ENCODE data around the gene THOP1.

Gene THOP1

DNA sequence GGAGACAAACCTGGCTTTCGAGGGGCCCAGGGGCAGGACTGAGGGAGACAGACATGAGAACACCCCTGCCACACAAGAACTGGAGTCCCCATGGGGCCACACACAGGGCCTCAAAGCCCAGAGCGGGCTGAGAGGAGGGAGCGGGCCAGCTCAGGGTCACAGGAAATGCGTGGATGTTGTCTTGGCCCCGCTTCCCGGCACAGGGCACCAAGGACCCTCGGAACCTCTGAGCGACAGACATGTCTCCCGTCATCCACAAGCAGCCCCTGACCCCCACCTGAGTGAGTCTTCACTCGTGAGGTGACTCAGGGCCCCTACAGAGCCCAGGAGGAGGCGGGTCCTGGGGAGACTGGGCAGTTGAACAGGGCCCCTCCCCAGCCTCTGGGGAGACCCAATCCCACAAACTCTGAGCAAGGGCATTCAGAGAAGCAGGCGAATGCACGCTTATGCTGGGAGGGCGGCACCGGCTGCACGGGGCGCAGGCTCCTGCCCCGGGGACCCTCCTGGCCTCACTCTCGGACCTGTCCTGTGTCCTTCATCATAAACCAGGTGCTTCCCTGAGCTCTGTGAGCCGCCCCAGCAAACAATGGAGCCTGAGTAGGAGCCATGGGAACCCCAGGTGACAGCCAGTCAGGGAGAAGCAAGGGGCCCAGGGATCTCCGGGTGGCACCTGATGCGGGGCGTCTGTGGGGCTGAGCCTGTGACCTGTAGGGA, 22.4 kb upstream of the THOP1 start:
- DNase-seq = no peak

DNA sequence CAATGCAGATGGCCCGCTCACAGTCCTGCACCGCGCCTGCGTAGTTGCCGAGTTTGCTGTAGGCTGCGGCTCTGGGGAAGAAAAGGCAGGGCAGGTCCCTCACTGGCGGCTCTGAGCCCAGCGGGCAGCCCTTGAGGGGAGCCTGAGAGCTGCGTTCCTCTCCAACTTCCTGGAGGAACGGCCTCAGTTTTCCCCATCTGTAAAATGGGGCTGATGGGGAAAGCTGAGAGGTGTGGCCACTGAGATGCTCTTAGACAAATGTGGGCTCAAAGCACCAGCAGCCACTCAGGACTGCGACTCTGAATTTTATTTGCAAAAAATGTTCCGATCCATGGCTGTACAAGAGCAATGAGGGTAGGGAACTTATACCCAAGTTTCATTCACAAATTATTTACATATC, 21.6 kb upstream of the THOP1 start:
- DNase-seq = no peak

DNA sequence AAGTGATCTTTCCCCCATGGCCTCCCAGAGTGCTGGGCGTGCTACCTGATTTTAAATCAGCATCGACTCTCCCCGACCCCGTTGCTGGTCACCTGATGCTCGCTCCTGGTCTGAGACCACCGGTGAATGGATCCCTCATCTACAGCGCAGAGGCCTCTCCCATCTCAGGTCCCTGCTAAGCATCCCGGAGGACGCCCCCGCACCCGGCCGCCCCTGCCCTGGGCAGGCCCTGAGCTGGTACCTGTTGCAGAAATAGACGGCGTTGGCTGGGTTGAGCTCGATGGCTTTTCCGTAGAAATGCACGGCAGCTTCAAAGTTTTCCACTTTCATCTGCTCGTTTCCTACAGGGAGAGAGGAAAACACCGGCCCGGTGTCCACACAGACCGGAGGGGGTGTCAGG, 20.4 kb upstream of the THOP1 start:
- DNase-seq = no peak

DNA sequence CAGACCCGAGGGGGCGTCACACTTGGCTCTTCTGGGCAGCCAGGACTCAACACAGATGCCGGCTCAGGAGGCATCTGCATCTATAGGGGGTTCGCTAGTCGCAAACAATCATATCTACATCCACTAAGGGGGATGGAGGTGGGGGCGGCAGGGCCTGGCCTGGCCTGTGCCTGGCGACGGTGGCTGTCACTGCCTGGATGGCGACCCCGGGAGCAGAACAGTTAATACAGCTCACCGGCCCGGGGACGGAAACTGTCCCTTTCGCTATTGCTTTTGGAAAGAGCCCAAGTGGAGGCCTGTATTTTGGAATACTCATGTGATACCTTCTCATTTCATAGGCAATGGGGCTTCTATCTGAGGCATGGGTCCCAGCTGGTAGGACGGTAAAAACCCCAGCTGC, 19.9 kb upstream of the THOP1 start:
- no peak for DNase-seq

DNA sequence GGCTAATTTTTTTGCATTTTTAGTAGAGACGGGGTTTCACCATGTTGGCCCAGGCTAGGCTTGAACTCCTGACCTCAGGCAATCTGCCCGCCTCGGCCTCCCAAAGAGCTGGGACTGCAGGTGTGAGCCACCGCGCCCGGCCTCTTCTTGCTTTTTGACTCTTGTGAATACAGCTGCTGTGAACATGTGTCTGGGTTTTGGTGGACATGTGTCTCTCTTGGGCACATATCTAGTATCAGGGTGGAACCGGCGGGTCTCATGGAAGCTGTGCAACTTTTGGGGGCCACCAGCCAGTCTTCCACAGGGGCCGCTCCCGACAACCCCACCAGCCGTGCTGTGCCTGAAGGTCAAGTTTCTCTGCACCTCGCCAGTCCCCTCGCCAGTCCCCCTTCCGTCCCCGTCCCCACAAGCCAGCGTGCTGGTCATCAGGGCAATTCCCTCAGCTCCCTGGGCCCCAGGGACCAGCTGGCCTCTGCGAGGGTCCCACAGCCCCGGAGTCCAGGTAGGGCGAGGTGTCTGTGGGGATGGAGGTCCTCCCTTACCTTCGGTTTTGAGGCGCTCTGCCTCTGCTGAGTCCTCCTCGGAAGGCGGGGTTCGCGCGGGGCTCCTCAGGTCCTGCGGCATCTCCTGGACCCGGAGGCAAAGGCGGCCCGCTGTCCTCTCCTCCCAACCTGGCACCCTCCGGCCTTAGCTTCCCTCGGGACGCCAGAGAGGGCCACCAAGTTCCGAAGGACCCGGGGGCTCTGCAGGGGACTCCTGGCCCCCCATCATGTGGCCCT, 18.5 kb upstream of the THOP1 start:
- no peak for DNase-seq

DNA sequence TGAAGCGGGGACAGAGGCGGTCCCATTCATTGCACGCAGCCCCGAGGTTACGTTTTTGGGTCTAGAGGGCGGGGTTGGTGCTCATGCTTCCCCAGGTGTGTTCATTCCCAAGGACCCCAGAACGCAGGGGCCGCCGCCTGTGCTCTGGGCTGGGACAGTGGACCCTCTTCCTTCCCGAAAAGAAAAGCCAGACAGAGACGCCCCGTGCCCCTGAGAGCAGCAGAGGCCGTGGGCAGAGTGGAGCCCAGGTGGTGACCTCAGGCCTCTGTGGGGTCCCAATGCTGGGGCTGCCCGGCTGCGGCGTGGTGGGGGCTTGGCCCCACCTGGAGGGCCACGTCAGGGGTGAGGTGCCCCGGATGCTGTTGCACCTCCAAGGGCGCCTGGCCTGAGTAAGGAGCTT, 17.6 kb upstream of the THOP1 start:
- DNase-seq = no peak

DNA sequence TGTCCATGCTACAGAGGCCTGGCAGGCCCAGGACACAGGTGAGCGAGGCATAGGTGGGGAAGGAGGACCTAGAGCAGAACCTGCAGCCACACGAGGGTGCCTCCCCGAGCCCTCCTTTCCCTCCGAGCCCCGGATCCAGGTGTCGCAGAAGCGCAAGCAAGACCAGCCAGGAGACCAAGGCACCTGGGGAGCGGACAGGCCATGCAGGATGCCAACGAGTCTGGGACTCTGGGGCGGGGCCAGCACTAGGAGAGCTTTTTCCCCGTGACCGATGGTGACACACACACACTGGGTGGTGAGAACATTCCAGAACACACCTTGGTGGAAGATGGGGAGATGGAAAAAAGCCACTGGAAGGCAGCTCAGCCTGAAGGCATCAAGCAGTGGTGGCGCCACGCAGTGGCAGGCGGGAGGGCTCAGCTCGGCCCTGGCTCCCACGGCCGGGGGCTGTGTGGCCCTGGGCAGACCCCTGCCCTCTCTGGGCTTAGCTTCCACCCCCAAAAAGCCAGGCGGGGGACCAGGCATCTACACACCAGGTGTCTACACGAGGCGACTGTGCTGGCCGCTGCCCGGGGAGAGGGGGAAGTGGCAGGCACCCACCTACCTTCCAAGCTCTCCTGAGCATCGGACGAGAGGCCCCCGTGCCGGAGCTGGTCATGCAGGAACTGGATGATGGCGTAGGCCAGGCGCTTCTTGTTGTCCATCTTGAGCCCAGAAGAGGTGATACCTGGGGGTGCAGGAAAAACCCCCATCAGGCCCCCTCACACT, 16.8 kb upstream of the THOP1 start:
- no peak for DNase-seq

DNA sequence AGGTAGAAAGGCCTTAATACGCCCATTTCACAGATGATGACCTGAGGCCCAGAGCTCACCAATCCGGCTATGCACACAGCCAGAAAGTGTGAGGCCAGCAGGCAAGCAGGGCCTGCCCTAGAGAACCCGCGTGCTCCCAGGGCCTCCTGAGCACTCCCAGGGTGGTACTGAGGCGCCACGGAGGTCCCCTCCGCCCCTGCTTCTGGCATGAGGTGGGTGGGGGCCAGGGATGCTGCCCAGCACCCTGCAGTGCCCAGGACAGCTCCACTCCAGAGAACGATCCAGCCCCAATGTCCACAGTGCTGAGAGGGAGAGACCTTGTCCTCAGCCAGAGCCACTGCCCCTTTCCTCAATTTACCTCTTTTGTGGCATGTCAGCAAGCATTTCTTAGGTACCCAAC, 16.1 kb upstream of the THOP1 start:
- no peak for DNase-seq

DNA sequence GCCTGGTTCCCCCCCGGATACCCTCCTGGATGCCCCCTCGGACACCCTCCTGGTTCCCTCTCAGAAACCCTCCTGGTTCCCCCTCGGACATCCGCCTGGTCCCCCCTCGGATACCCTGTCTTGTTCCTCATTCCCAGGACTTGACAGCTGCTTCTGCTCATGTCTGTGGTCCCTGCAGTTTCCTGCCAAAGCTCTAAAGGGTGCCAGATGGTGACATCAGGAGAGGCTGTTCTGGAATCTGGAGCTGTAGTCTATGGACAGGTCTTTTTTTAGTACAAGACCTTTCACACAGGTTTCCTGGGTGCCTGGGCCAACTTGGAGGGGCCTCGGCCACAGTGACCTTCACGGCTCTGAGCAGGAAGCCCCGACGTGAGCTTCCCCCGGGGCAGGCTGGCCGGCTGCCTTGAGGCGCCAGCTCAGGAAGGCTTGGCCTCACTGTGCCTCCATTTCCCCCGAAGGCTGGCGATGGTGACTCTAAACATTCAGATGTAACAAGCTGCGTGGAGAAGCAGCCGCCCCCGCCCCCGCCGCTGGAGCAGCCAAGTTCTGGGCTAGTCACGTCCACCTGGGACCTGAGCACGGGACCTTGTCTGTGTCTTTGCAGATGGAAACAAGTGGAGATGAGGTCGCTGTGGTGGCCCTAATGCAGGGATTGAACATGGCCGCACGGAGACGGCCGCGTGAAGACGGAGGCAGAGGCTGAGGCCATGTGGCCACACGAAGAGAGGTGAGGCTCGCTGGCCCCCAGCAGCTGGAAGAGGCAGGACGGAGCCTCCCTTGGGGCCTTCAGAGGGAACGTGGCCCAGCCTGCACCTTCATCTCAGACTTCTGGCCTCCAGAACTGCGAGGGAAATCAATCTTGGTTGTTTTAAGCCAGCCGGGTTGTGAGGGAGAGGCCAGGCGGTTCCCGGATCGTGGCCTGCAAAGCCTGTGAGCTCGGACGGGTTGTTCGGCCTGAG, 15.0 kb upstream of the THOP1 start:
- DNase-seq = no peak

DNA sequence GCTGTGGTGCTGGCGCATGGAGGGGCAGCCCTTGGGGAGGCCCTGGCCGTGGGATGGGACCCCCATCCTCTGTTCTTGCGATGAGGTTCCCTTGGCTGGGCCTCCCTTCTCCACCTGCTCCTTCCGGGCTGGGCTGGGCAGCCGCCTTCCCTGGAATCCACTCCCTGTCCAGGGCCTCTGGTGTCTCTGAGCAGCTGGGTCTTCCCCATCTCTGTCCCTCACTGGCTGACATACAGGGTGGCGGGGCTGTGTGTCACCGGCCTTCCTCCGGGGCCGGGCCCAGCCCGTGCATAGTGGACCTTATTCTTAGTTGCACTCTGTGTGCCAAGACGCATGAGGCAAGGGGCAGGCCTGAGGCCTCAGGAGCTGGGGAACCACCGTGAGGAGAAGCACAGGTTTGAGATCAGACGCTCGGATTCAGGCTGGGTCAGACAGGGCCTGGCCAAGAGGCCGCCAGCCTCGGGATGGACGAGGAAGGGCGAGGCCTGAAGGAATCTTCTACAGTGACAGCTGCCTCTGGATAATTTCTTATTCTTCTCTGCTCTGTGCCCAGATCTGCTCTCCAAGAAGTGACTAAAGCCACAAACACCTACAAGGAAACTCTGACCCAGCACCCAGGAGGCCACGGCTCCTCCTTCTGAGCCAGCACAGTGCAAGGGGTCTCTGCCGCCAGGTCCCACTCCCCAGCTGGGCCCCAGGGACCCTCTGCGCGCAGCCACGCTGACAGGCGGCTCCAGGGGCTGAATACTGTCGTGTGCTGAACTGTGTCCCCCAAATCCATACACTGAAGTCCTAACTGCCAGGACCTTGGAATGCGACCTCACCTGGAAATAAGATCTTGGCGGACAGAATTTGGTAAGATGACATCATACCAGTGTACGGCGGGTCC, 13.3 kb upstream of the THOP1 start:
- no peak for DNase-seq

DNA sequence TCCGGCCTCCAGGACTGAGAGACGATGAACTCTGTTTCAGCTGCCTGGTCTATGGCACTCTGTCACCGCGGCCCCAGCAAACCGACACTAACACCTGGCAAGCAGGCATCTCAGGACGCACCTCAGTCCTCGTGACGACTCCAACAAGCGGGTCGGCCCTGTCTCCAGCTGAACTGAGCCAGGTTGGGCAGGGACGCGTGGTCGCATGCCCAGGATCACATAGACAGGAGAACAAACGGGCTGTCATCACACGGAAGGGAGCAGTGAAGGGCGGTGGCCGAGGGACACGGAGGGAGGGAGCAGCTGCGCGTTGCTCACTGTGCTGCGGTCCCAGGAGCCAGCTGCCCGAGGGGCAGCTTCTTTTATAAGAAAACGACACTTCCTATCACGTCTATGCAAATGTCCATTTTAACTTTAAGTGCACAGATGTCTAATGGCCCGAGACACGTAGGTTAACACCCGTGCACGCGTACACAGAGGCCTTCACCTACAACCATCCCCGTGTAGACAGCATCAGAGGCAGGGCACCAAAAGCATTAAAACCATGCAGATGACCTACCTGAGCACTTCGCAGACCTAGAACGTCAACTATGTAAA, 11.1 kb upstream of the THOP1 start:
- no peak for DNase-seq

DNA sequence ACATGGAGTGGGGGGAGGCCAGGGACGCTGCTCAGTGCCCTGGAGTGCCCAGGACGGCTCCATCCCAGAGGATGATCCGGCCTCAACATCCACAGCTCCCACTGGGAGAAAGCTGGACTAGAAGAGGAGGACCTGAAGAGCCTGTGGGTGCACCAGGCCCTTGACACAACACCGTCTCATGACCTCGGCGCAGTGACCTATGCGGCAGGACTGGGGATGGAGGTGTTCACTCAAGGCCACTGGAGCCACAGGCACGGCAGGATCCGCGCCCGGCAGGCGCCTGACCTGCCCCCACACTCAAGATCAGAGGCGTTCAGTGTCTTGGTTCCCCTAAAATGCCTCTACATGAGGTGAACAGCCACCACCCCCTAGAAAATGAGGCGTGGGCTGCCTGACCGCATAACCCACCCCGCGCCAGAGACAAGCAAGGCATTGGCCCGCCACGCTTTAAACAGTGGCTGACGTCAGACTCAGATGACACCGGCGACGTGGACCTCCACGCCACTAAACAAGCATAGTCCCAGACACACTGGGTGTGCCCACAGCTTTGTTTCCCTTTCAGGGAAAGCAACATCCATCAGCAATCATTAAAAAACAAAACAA, 10.2 kb upstream of the THOP1 start:
- DNase-seq = no peak

DNA sequence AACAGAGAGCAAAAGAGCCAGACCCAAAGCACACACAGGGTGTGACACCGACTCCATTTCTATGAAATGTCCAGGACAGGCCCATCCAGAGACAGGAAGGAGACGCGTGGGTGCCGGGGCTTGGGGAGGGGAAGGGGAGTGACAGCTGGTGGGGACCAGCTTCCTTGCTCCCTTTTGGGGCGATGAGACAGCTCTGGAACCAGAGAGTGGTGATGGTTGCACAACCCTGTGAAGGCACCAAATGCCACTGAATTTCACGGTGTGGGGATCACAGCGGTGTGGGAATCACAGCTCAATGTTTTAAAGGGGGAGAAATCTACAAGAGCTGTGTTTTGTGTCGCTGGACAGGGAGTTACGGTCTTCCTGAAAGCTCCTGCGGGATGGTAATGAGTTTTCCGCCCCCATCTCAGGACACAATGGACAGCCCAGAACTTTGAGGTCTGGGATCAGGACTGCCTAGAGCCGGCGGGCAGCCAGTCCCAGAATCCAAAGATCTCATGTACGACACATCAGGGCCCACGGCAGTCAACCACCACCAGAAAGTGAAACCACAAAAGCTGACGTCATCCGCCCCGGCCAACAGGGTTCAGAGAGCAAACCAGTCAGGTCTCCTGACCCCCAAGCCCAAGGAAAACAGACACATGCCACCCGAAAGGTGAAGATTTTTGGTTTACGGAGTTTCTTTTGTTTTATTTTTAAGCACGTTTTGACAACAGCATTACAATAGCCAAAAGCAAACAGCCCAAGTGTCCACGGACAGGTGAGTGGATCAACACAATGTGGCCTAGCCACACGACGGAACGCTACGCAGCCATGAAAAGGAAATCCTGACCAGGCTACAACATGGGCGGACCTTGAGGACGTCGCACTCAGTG, 9.5 kb upstream of the THOP1 start:
- DNase-seq = peak; percentile 63

DNA sequence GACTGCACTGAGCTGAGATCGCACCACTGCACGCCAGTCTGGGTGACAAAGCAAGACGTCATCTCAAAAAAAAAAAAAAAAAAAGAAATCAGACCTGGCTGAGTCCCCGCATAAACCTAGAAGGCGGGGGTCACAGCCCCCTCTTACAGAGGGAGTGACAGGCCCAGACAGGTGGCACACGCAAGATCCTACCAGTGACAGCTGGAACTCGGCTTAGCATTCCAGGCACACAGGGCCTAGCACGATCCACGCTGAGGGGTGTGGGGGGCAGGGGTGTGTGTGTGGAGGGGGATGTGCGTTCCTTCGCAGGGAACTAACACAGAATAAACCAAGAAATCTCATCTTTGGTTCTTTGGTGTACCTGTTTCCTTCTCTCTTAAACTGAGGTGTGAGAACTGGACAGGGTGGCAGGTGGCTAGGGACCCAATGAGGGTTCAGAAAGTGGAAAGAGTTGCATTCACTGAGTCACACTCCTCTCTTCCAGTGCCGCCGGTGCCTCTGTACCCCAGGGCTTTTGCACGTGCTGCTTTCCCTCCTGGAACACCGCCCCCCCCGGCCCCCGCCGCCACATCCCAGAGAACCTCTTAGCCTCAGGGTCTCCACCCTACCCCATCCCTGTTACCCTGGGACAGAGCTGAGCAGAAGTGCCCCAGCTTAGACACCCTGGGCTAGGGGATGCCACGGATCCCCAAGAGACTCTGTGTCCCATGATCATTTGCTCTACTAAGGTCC, 7.2 kb upstream of the THOP1 start:
- no peak for DNase-seq

DNA sequence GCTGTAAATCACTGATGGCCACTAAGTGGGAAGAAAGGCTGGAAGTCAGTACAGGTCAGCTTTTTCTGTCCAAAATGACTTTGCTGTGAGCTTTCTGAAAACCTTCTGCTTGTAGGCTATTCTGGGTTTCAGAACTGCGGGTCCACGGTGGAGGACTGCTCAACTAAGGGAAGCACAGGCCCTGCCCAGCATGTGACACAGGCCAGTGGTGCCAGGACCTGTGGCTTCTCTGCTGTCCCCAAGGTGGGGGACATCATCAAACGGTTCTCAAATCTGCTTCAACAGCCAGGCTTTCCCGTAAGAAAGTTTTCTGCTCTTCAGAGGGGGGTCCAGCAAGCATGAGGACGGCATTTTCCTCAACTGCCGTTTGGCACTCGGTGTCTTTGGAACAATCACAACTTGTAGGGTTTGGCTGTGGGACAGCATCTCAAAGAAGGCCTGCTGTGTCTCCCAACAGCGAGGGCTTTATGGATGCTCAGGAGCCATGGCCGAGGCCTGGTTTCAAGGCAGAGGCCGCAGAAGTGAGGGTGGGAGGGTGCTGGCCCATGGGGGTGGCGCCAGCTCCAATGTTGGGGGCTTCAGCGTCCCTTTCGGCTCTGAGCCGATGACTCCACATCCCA, 6.1 kb upstream of the THOP1 start:
- DNase-seq = no peak

DNA sequence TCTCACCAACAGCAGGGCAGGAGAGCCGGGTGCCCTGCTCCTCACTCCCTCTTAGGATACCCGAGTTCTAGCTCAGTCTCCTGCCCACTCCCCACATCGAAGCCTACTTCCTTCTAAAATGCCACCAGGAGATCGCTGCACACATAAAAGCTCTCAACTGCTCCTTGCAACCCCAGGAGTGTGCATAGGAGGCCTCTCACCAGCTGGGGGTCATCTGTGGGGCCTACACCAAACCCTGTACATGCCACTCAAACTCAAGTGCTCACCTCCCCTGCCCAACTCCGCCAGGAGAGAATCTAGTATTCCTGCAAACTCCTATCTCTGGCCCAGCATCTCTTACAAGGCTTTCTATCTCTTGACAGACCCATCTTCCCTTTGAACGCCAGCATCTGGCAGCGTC, 5.0 kb upstream of the THOP1 start:
- DNase-seq = no peak

DNA sequence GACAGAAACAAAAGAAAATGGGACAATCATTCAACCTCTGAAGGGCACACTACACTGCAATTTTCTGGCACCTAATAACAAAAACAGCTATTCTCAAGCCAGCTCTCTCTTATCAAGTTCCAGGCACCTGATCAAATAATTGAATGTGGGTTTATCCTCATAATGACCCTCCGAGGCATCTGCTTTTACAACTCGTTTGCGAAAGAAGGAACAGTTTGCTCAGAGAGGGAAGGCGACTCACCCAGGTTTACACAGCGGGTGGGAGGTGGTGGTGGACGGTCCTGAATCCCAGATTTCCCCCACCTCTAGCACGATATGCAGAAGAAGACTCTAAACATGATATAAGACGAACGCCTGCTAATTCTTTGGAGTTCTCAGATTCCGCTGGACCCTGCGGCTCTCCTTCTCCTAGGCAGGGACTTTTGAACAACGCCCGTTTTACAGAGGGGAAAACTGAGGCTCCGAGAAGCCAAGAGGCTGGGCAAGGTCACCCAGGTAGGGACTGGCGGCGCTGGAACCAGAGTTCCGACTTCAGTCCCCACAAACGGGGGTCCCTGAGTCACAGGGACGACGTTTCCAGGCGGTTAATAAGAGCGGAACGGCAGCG, 2.9 kb upstream of the THOP1 start:
- no peak for DNase-seq

Measured in stimulated activated naive CD4-positive, alpha-beta T cell treated with Interleukin-2 at 50 U/mL for 16 hours (primary cell).